HG03060 (cell line): Measurements from ENCODE around the gene RAPGEF5.

Experiments
- ATAC-seq: cut with Tn5 transposase; IDR thresholded peaks from one replicate; pipeline ENCODE4 v1.9.1; 2021; ENCODE audit warnings: low read depth, moderate number of reproducible peaks; ENCODE audit not compliant: unreplicated experiment

The RAPGEF5 gene

GRCh38 chr7:22270371-22270770 is 86.6 kb downstream of the RAPGEF5 start:
- ATAC-seq: no peak

GRCh38 chr7:22269963-22270362 is 87.0 kb downstream of the RAPGEF5 start:
- ATAC-seq: no peak

GRCh38 chr7:22268884-22269421 is 88.0 kb downstream of the RAPGEF5 start:
- no peak for ATAC-seq

GRCh38 chr7:22267930-22268615 is 88.9 kb downstream of the RAPGEF5 start:
- ATAC-seq: no peak

GRCh38 chr7:22262538-22262937 is 94.4 kb downstream of the RAPGEF5 start:
- ATAC-seq: no peak

- no peak for ATAC-seq
These were observed 100.3 kb downstream of the RAPGEF5 start for GRCh38 chr7:22256541-22257096.

- ATAC-seq: no peak
These were observed 101.1 kb downstream of the RAPGEF5 start for GRCh38 chr7:22255834-22256233.

GRCh38 chr7:22255342-22255741 is 101.6 kb downstream of the RAPGEF5 start:
- ATAC-seq: no peak

- no peak for ATAC-seq
These were observed 103.9 kb downstream of the RAPGEF5 start for GRCh38 chr7:22252936-22253536.

GRCh38 chr7:22252016-22252415 is 104.9 kb downstream of the RAPGEF5 start:
- ATAC-seq: no peak

GRCh38 chr7:22251281-22251680 is 105.7 kb downstream of the RAPGEF5 start:
- ATAC-seq: no peak

GRCh38 chr7:22250390-22250789 is 106.6 kb downstream of the RAPGEF5 start:
- no peak for ATAC-seq

GRCh38 chr7:22248111-22248809 is 108.7 kb downstream of the RAPGEF5 start:
- ATAC-seq: no peak

- no peak for ATAC-seq
These were observed 115.1 kb downstream of the RAPGEF5 start for GRCh38 chr7:22241805-22242390.

- no peak for ATAC-seq
These were observed 115.9 kb downstream of the RAPGEF5 start for GRCh38 chr7:22240904-22241571.

- no peak for ATAC-seq
These were observed 118.3 kb downstream of the RAPGEF5 start for GRCh38 chr7:22238354-22239311.

- no peak for ATAC-seq
These were observed 121.8 kb downstream of the RAPGEF5 start for GRCh38 chr7:22235134-22235533.

GRCh38 chr7:22234227-22234626 is 122.7 kb downstream of the RAPGEF5 start:
- no peak for ATAC-seq

- no peak for ATAC-seq
These were observed 125.1 kb downstream of the RAPGEF5 start for GRCh38 chr7:22231806-22232205.
